Loucy (cell line): Measurements from ENCODE around the gene CYP2A7.
"Not testable (repeated sequence)": the region's sequence is repeated elsewhere in the genome, so short reads cannot be mapped to it uniquely, and the experiment has no call there.

Source experiments
- EZH2phosphoT487 ChIP-seq: fragments of 200-600 bp; IDR thresholded peaks from 2 replicates; pipeline ENCODE4 v1.6.1; 2018; ENCODE audit warnings: antibody characterized with exemption, mild to moderate bottlenecking, moderate library complexity, borderline replicate concordance
- TF ChIP-seq, protein P1 (sequence below): fragments of 200-600 bp; sonication (generic); conservative IDR thresholded peaks from 2 replicates; pipeline ENCODE4 v1.5.1; 2014; ENCODE audit warnings: mild to moderate bottlenecking, antibody characterized with exemption, low read length

- TF ChIP-seq, protein P1, sequence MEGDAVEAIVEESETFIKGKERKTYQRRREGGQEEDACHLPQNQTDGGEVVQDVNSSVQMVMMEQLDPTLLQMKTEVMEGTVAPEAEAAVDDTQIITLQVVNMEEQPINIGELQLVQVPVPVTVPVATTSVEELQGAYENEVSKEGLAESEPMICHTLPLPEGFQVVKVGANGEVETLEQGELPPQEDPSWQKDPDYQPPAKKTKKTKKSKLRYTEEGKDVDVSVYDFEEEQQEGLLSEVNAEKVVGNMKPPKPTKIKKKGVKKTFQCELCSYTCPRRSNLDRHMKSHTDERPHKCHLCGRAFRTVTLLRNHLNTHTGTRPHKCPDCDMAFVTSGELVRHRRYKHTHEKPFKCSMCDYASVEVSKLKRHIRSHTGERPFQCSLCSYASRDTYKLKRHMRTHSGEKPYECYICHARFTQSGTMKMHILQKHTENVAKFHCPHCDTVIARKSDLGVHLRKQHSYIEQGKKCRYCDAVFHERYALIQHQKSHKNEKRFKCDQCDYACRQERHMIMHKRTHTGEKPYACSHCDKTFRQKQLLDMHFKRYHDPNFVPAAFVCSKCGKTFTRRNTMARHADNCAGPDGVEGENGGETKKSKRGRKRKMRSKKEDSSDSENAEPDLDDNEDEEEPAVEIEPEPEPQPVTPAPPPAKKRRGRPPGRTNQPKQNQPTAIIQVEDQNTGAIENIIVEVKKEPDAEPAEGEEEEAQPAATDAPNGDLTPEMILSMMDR: not testable (repeated sequence)
- not testable (repeated sequence) for TF ChIP-seq EZH2phosphoT487
Measured at GRCh38 chr19:40919530-40920299, 37.7 kb upstream of the CYP2A7 start.
